A673 (cell line): ENCODE measurements around the gene CNDP1.

Experiments used
- CTCF ChIP-seq: fragments of 300-800, 200-600 bp; sonication (generic); conservative IDR thresholded peaks from 2 replicates; pipeline ENCODE4 v1.5.1; 2017; ENCODE audit warnings: low read depth, mild to moderate bottlenecking, antibody characterized with exemption, low read length, moderate library complexity, mixed read lengths
- EZH2 ChIP-seq: fragments of 200-600 bp; sonication (generic); IDR thresholded peaks from 2 replicates; pipeline ENCODE4 v1.6.1; 2017; ENCODE audit warnings: borderline replicate concordance, low read depth, mild to moderate bottlenecking, mixed read lengths, antibody characterized with exemption, low read length; ENCODE audit not compliant: poor library complexity, severe bottlenecking

GRCh38 chr18:74488864-74489263 is 45.4 kb upstream of the CNDP1 start:
- TF ChIP-seq CTCF (no peak), EZH2 (no peak)
